HepG2 (cell line): Measurements from ENCODE around the gene EMP2. TPM values are rescaled to one million over a fixed set of nuclear protein-coding genes. Genes with fewer than 3 reads are reported as not detected.
A peak's percentile ranks its signal among the peaks of the same experiment; 100 is the strongest.

Experiments used
- CEBPZ ChIP-seq: IDR thresholded peaks from 2 replicates; pipeline ENCODE4 v1.6.1; 2012; ENCODE audit warnings: low read length, improper control_type of control experiment
- FLYWCH1 ChIP-seq: sonication (generic); formaldehyde crosslinking; IDR thresholded peaks from 2 replicates; pipeline ENCODE4 v1.8.1; 2023; ENCODE audit warnings: mild to moderate bottlenecking, missing genetic modification reagents
- HMGXB3 ChIP-seq: sonication (generic); formaldehyde crosslinking; IDR thresholded peaks from 2 replicates; pipeline ENCODE4 v1.4.0; 2020; ENCODE audit warnings: missing genetic modification reagents, borderline replicate concordance
- MIXL1 ChIP-seq: IDR thresholded peaks from 2 replicates; pipeline ENCODE4 v1.6.1; 2016
- NR2F1 ChIP-seq, 2 experiments: fragments of 450-650 bp in 1 of 2; formaldehyde crosslinking in 1 of 2; IDR thresholded peaks; 2 replicates each; pipeline versions ENCODE4 v1.5.0 to v1.6.1; 2016 to 2020; ENCODE audit warnings: mild to moderate bottlenecking in 1 of 2, missing compliant biosample characterization in 1 of 2, missing genetic modification reagents in 1 of 2, moderate library complexity in 1 of 2
- RBAK ChIP-seq: sonication (generic); formaldehyde crosslinking; IDR thresholded peaks from 2 replicates; pipeline ENCODE4 v1.5.1; 2020; ENCODE audit warnings: mild to moderate bottlenecking, missing genetic modification reagents
- TAF1 ChIP-seq: sonication (generic); formaldehyde crosslinking; IDR thresholded peaks from 2 replicates; pipeline ENCODE4 v1.4.0; 2020; ENCODE audit warnings: missing genetic modification reagents
- ZNF451 ChIP-seq: sonication (generic); formaldehyde crosslinking; IDR thresholded peaks from 2 replicates; pipeline ENCODE4 v1.5.0; 2020; ENCODE audit warnings: mild to moderate bottlenecking, missing genetic modification reagents
- ZNF530 ChIP-seq: sonication (generic); formaldehyde crosslinking; IDR thresholded peaks from 2 replicates; pipeline ENCODE4 v1.5.0; 2020; ENCODE audit warnings: low read depth, mild to moderate bottlenecking, missing genetic modification reagents
- polyA plus RNA-seq, 8 experiments: library from polyadenylated mRNA; depleted of rRNA in 3 of 8; stranded (reverse) in 7 of 8; unstranded in 1 of 8; fragments of >200 nt; fragmentation: Illumina TruSeq in 4 of 8; extraction: Trizol in 4 of 8; gene quantifications; 2 replicates each; pipeline versions ENCODE4 v1.2.1 to v1.2.3, GENCODE V29; 2011 to 2016; ENCODE audit warnings: low read depth in 4 of 8, missing spikeins in 1 of 8, mixed read lengths in 1 of 8; ENCODE audit not compliant: insufficient read depth in 1 of 8
- total RNA-seq, 5 experiments: library from RNA; depleted of rRNA; stranded (reverse); fragments of >200 nt; fragmentation: Illumina TruSeq; extraction: Trizol; gene quantifications; 2 replicates each; pipeline ENCODE4 v1.2.3, GENCODE V29; 2016; ENCODE audit warnings: low read depth in 1 of 5
- TF ChIP-seq, protein P1 (sequence below), 2 experiments: sonication (generic) in 1 of 2; formaldehyde crosslinking in 1 of 2; IDR thresholded peaks; 2 replicates each; pipeline versions ENCODE4 v1.5.1 to v1.6.1; 2011 to 2020; ENCODE audit warnings: borderline replicate concordance in 1 of 2, low read depth in 1 of 2, low read length in 1 of 2, mild to moderate bottlenecking in 1 of 2, missing genetic modification reagents in 1 of 2, moderate library complexity in 1 of 2
- TF ChIP-seq, protein P2 (sequence below): sonication (generic); formaldehyde crosslinking; IDR thresholded peaks from 2 replicates; pipeline ENCODE4 v1.4.0; 2020; ENCODE audit warnings: mild to moderate bottlenecking, missing genetic modification reagents

The EMP2 gene
- total and polyA plus RNA-seq, 2 of the 13 experiments (the other 11 are each of a cell fraction or from before 2014, with no cell fraction given): 24.6 to 91.2 TPM

GRCh38 chr16:10616756-10617640 is 36.6 kb upstream of the EMP2 start (continued):
- TF ChIP-seq, protein P1, sequence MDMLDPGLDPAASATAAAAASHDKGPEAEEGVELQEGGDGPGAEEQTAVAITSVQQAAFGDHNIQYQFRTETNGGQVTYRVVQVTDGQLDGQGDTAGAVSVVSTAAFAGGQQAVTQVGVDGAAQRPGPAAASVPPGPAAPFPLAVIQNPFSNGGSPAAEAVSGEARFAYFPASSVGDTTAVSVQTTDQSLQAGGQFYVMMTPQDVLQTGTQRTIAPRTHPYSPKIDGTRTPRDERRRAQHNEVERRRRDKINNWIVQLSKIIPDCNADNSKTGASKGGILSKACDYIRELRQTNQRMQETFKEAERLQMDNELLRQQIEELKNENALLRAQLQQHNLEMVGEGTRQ (IDR thresholded peaks at IDR 0.05; ENCODE audit: low read depth, low read length): no peak
- TF ChIP-seq, protein P1 (CRISPR knock-in tag; IDR thresholded peaks at IDR 0.05; ENCODE audit: borderline replicate concordance): no peak
- TF ChIP-seq FLYWCH1 (CRISPR knock-in tag) (no peak), NR2F1 (CRISPR knock-in tag; IDR thresholded peaks at IDR 0.05) (peak in 1 of 2 experiments; percentile 14; a peak in 1 of 4 replicates), RBAK (CRISPR knock-in tag) (no peak), TAF1 (peak; percentile 46; the same call in 1 of the 2 replicates), ZNF451 (no peak; the same call in none of the 2 replicates), HMGXB3 (CRISPR knock-in tag) (no peak; the same call in 1 of the 2 replicates), MIXL1 (CRISPR knock-in tag) (peak; percentile 87), CEBPZ (no peak), ZNF530 (CRISPR knock-in tag) (no peak)
- TF ChIP-seq, protein P2, sequence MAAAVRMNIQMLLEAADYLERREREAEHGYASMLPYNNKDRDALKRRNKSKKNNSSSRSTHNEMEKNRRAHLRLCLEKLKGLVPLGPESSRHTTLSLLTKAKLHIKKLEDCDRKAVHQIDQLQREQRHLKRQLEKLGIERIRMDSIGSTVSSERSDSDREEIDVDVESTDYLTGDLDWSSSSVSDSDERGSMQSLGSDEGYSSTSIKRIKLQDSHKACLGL (CRISPR knock-in tag): peak; percentile 54
